ENCODE measurements around the gene KLK1.

DNA sequence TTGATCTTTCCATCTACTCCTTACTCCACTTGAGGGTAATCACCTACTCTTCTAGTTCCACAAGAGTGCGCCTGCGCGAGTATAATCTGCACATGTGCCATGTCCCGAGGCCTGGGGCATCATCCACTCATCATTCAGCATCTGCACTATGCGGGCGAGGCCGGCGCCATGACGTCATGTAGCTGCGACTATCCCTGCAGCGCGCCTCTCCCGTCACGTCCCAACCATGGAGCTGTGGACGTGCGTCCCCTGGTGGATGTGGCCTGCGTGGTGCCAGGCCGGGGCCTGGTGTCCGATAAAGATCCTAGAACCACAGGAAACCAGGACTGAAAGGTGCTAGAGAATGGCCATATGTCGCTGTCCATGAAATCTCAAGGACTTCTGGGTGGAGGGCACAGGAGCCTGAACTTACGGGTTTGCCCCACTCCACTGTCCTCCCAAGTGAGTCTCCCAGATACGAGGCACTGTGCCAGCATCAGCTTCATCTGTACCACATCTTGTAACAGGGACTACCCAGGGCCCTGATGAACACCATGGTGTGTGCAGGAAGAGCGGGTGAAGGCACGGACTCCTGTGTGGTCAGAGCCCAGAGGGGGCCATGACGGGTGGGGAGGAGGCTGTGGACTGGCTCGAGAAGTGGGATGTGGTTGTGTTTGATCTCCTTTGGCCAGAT lies 47.0 kb upstream of the KLK1 start:
- TF ChIP-seq, protein P1, sequence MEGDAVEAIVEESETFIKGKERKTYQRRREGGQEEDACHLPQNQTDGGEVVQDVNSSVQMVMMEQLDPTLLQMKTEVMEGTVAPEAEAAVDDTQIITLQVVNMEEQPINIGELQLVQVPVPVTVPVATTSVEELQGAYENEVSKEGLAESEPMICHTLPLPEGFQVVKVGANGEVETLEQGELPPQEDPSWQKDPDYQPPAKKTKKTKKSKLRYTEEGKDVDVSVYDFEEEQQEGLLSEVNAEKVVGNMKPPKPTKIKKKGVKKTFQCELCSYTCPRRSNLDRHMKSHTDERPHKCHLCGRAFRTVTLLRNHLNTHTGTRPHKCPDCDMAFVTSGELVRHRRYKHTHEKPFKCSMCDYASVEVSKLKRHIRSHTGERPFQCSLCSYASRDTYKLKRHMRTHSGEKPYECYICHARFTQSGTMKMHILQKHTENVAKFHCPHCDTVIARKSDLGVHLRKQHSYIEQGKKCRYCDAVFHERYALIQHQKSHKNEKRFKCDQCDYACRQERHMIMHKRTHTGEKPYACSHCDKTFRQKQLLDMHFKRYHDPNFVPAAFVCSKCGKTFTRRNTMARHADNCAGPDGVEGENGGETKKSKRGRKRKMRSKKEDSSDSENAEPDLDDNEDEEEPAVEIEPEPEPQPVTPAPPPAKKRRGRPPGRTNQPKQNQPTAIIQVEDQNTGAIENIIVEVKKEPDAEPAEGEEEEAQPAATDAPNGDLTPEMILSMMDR (IDR thresholded peaks at IDR 0.05 in 8 of 11, conservative IDR thresholded peaks at IDR 0.05 in 3 of 11) = no peak
- TF ChIP-seq POLR2AphosphoS5 (IDR thresholded peaks at IDR 0.05) (no peak), POLR2A (IDR thresholded peaks at IDR 0.05) (no peak)
